PFSK-1 (cell line): ENCODE results near the gene OR6B1.

ENCODE experiments used
- FOXP2 ChIP-seq: optimal IDR thresholded peaks from 2 replicates; pipeline ENCODE3; 2011; ENCODE audit warnings: borderline replicate concordance, control low read depth, inconsistent platforms; ENCODE audit not compliant: insufficient read depth; ENCODE audit errors: extremely low read length, extremely low read depth
- POLR2AphosphoS5 ChIP-seq: IDR thresholded peaks from 2 replicates; pipeline ENCODE4 v1.6.1; 2012; ENCODE audit warnings: low read depth, mild to moderate bottlenecking, control low read depth, low read length, moderate library complexity
- REST ChIP-seq, 2 experiments: IDR thresholded peaks; 2 replicates each; pipeline versions ENCODE4 v1.6.1 to v1.8.0; 2011 to 2012; ENCODE audit warnings: low read depth in 2 of 2, low read length in 2 of 2, control low read depth in 1 of 2, inconsistent platforms in 1 of 2, mild to moderate bottlenecking in 1 of 2, moderate library complexity in 1 of 2; ENCODE audit not compliant: insufficient read depth in 1 of 2
- SIN3A ChIP-seq: IDR thresholded peaks from 2 replicates; pipeline ENCODE4 v1.6.1; 2012; ENCODE audit warnings: mild to moderate bottlenecking, low read length, moderate library complexity, borderline replicate concordance; ENCODE audit not compliant: insufficient read depth
- TAF1 ChIP-seq: IDR thresholded peaks from 2 replicates; pipeline ENCODE4 v1.6.1; 2012; ENCODE audit warnings: low read length, control low read depth, borderline replicate concordance; ENCODE audit not compliant: insufficient read depth

The OR6B1 gene

DNA sequence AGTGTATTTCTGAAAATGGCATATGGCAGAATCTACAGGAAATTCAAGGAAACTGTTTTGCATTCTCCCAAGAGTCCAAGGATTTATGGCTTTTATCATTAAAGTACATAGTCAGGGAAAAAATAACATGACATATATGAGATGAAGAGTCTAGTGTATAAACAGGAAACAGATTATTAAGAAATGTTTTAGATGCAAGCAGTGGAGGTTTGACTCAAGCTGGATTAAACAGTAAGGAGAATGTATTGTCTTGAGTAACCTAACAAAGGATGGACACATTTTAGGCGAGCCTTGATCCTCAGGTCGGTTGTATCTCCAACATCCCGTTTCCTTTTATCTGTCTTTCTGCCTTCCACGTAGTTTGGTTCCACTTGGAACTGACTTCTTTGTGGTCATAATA is 17.9 kb downstream of the OR6B1 start:
- TF ChIP-seq REST (IDR thresholded peaks at IDR 0.05; ENCODE audit: insufficient read depth in 1 of 2, low read depth in 2 of 2, low read length in 2 of 2) (no peak), POLR2AphosphoS5 (no peak), TAF1 (no peak), SIN3A (no peak), FOXP2 (no peak)

DNA sequence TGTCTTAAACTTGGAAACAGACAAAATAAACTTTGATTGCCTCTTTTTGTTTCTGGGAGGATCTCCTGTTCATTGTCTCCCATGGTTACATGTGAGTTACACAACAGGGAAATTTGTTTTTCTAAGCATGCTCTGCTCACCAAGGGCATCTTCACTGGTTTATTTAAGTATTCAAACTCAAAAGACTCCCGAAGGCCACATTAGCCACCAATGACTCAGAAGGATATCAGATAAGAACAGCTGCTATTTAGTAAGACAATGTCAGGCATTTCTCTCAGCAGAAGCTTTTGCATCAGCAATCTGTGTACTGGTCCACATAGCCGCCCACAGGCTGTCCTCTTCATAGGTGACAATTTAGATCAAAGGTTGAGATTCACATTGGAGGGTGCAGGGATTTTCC is 19.3 kb downstream of the OR6B1 start:
- TF ChIP-seq POLR2AphosphoS5 (no peak), REST (IDR thresholded peaks at IDR 0.05; ENCODE audit: insufficient read depth in 1 of 2, low read depth in 2 of 2, low read length in 2 of 2) (no peak), FOXP2 (no peak), TAF1 (no peak), SIN3A (no peak)

DNA sequence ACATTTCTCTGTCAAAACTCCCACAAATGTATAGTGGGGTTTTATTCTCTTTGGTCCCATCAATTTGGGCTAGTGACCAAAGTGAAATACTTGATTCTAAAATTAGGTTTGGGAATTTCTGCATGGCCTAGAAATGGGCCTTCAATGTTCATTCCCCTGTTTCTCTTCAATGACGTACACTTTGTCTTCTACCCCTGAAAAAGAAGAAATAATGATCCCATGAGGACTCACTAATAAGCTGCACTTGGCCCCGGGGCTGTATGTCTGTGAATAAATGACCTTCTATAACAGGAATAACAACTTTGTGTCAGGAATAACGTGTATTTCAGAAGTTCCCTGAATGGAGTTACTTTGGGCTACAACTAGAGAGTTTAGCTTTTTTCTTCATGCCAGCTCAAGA is 20.2 kb downstream of the OR6B1 start:
- TF ChIP-seq REST (IDR thresholded peaks at IDR 0.05; ENCODE audit: insufficient read depth in 1 of 2, low read depth in 2 of 2, low read length in 2 of 2) (no peak), TAF1 (no peak), POLR2AphosphoS5 (no peak), FOXP2 (no peak), SIN3A (no peak)

GRCh38 chr7:144022169-144022568 is 22.0 kb downstream of the OR6B1 start:
- TF ChIP-seq POLR2AphosphoS5 (no peak), TAF1 (no peak), SIN3A (no peak), REST (IDR thresholded peaks at IDR 0.05; ENCODE audit: insufficient read depth in 1 of 2, low read depth in 2 of 2, low read length in 2 of 2) (no peak), FOXP2 (no peak)

DNA sequence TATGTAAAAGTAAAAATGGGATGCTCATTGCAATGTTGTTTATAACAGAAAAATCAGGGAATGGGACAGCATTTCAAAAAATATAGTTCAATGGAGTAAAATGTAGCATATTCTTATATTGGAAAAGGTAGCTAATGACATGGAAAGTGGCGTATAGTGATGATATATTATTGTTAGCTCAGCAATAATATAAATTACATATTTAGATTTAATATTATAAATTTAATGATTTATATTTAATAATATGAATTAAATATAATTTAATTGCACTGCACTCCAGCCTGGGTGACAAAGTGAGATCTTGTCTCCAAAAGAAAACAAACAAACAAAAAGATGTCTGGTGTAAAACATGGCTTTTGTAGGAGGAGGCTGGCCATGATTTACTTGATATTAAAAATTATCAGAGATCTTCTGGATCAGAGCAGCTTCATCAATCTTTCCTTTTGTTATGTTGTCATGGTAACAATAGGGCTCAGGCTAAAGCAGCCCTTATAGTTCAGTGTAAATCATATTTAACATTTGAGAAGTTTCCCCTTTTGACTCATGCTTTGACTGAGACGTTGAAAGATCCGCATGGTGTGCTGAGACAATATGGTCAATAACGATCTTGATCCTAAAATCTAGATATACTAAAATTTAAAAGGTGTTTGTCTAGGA is 23.2 kb downstream of the OR6B1 start:
- TF ChIP-seq TAF1: no peak
- TF ChIP-seq FOXP2: no peak
- TF ChIP-seq POLR2AphosphoS5: no peak
- no peak for TF ChIP-seq SIN3A
- no peak for TF ChIP-seq REST (IDR thresholded peaks at IDR 0.05; ENCODE audit: insufficient read depth in 1 of 2, low read depth in 2 of 2, low read length in 2 of 2)
